Kidney (tissue), 14 donors: ENCODE results near the gene HOXB7. TPM values are rescaled to one million over a fixed set of nuclear protein-coding genes. Genes with fewer than 3 reads are reported as not detected.
A peak's percentile ranks its signal among the peaks of the same experiment; 100 is the strongest.

Source experiments
- DNase-seq, 5 donors: peaks; one replicate each; pipeline ENCODE4 v3.0.0-alpha.2; 2013 to 2020
- FAIRE-seq: peaks from 2 replicates; lab custom pipeline; 2012; peaks lifted over from hg19 to GRCh38; lab: Jason Lieb, UNC
- H3K27ac ChIP-seq, 2 donors: one replicate each; pipeline ENCODE4 v1.7.0; 2013; ENCODE audit warnings: low read depth in 2 of 2, low read length in 2 of 2, inconsistent platforms in 1 of 2
- H3K27me3 ChIP-seq: one replicate; pipeline ENCODE4 v1.7.1; 2013; ENCODE audit warnings: low read length, inconsistent platforms; ENCODE audit not compliant: control insufficient read depth, insufficient read depth
- H3K36me3 ChIP-seq, 3 donors: one replicate each; pipeline versions ENCODE4 v1.7.0 to v1.7.1; 2013; ENCODE audit warnings: low read length in 3 of 3, control low read depth in 1 of 3, inconsistent platforms in 1 of 3; ENCODE audit not compliant: insufficient read depth in 3 of 3, control insufficient read depth in 2 of 3
- H3K4me1 ChIP-seq, 3 donors: one replicate each; pipeline versions ENCODE4 v1.7.0 to v1.7.1; 2013; ENCODE audit warnings: low read length in 3 of 3, inconsistent platforms in 1 of 3, low read depth in 1 of 3; ENCODE audit not compliant: control insufficient read depth in 2 of 3, insufficient read depth in 2 of 3
- H3K4me3 ChIP-seq, 3 donors: one replicate each; pipeline versions ENCODE4 v1.7.0 to v1.8.1; 2013; ENCODE audit warnings: low read length in 3 of 3, control low read depth in 1 of 3, inconsistent platforms in 1 of 3
- H3K9ac ChIP-seq, 3 donors: one replicate each; pipeline versions ENCODE4 v1.7.0 to v1.7.1; 2013; ENCODE audit warnings: low read length in 3 of 3, control low read depth in 1 of 3, inconsistent platforms in 1 of 3
- H3K9me3 ChIP-seq, 3 donors: one replicate each; pipeline versions ENCODE4 v1.7.0 to v1.7.1; 2013; ENCODE audit warnings: low read length in 3 of 3, control low read depth in 1 of 3, inconsistent platforms in 1 of 3; ENCODE audit not compliant: control insufficient read depth in 2 of 3, insufficient read depth in 1 of 3
- intact Hi-C: fragments of 100-400 bp; cut with DNase I; formaldehyde crosslinking; loops from one replicate; pipeline ENCODE4 v1.11.1; 2022
- polyA plus RNA-seq: library from polyadenylated mRNA; stranded (reverse); fragments of 350-450 nt; fragmentation: Illumina TruSeq; extraction: RNeasy Lipid Tissue Mini Kit (QIAGEN cat#74804); gene quantifications from one replicate; pipeline ENCODE4 v1.2.3, GENCODE V29; 2014; ENCODE audit warnings: low read depth, low replicate concordance; ENCODE audit not compliant: insufficient read depth
- total RNA-seq: library from RNA; stranded (reverse); fragmentation: NEBNext Ultra II Directional; extraction: Animal tissue kit (Norgen Biotek cat#: 25700); gene quantifications from one replicate; pipeline ENCODE4 v1.2.1, GENCODE V29; 2021
- TF ChIP-seq, protein P1 (sequence below): IDR thresholded peaks from 3 replicates; pipeline ENCODE4 v1.5.1; 2012; ENCODE audit warnings: mild to moderate bottlenecking, moderate library complexity, borderline replicate concordance; ENCODE audit not compliant: insufficient read depth; ENCODE audit errors: extremely low read depth
- donor health status: control.
- donor health status: control.
- donor health status: control.
- donor health status: control.
- donor health status: control.
- donor health status: DM: yes; HTN: yes; CAD: no.
- donor health status: Normal renal cell carcinoma (clear cell type).

The HOXB7 gene
- total and polyA plus RNA-seq, 2 donors from 2014 or later = 45.4 to 49.6 TPM

DNA sequence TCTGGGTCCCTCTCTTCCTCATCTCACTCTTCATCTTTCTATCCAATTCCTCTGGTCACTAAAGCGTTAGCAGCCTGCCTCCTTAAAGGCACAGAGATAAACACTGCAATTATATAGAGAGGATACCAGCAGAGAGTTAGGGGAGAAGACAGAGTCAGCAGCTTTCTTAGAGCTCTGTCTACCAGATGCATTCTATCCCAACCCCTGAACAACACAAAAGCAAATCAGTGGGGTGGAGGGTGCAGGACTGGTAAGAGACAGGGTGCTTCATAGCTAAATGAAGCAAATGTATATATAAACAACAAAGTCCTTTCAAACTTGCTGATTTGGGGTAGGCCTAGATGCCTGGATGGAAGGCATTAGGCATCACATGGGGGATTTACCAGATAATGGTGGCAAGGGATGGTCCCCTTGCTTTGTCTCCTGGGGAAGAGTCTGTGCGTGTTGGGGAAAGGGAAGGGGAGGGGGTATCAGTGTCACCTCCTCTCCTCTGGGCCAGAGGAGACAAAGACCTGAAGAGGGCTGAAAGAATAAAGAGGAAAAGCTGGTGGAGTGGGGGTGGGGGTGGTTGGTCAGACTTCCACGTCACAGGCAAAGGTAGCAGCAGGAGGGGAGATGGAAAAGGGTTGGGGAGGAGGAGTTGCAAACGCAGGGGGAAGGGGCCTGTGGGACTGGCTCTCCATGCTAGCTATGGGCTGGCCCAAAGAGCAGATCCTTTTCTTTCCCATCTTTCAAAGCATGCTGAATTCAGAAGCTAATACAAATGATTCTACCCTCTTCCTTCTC, 44.7 kb downstream of the HOXB7 start:
- DNase-seq = no peak
- H3K9me3 ChIP-seq = no peaks in the 10 kb centered on the region
- FAIRE-seq = no peak
- peak overlapping the region in 1 of 3 donors; percentile 65 for H3K9ac ChIP-seq
- peaks cover 2 to 8% (median 5%) of the 10 kb centered on the region in 3 donors for H3K36me3 ChIP-seq
- peaks cover 34 to 56% (median 45%) of the 10 kb centered on the region in 3 donors for H3K4me1 ChIP-seq
- H3K4me3 ChIP-seq = no peak overlapping the region
- TF ChIP-seq, protein P1, sequence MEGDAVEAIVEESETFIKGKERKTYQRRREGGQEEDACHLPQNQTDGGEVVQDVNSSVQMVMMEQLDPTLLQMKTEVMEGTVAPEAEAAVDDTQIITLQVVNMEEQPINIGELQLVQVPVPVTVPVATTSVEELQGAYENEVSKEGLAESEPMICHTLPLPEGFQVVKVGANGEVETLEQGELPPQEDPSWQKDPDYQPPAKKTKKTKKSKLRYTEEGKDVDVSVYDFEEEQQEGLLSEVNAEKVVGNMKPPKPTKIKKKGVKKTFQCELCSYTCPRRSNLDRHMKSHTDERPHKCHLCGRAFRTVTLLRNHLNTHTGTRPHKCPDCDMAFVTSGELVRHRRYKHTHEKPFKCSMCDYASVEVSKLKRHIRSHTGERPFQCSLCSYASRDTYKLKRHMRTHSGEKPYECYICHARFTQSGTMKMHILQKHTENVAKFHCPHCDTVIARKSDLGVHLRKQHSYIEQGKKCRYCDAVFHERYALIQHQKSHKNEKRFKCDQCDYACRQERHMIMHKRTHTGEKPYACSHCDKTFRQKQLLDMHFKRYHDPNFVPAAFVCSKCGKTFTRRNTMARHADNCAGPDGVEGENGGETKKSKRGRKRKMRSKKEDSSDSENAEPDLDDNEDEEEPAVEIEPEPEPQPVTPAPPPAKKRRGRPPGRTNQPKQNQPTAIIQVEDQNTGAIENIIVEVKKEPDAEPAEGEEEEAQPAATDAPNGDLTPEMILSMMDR = no peak
- H3K27ac ChIP-seq = peak overlapping the region; percentile 68 to 77
- intact Hi-C loops = no loop called here
- no peaks in the 10 kb centered on the region for H3K27me3 ChIP-seq

DNA sequence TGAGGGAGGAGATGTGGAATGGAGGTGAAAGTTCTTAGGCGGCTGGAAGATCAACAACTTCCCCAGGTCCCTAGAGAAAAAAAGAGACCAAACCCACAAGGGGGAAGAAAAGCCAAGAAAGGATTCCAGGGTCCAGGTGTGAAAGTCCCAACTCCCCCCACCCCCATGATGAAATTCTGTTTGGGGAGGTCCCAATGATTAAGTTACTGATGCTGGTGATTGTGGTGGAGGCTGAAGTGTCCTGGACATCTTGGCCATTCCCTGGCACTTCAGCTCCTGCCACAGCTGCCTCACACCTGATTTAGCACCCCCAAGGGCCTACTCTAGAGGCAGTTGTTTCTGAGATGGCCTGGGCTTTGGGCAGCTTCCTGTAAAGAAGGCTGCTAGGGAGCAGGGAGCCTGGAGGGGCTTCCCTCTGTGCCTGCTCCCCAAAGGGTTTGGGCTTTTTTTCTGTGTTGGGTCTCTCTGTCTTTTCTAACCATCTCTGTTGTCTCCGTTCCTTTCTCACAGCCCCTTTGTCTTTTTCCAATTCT, 45.7 kb downstream of the HOXB7 start:
- Histone ChIP-seq H3K27me3 (no peaks in the 10 kb centered on the region), H3K9ac (peak overlapping the region in 1 of 3 donors; percentile 65), H3K9me3 (no peaks in the 10 kb centered on the region), H3K4me3 (peak overlapping the region in 2 of 3 donors; percentile 39 to 45), H3K36me3 (peaks cover 2 to 8% (median 5%) of the 10 kb centered on the region in 3 donors), H3K27ac (peak overlapping the region; percentile 19 to 77), H3K4me1 (peaks cover 41 to 62% (median 51%) of the 10 kb centered on the region in 3 donors)
- no peak for FAIRE-seq
- intact Hi-C loops = no loop called here
- DNase-seq = no peak
- TF ChIP-seq, protein P1 = no peak

GRCh38 chr17:48564188-48565021, 46.4 kb downstream of the HOXB7 start:
- H3K4me1 ChIP-seq = peaks cover 41 to 62% (median 56%) of the 10 kb centered on the region in 3 donors
- H3K9ac ChIP-seq = peak overlapping the region in 2 of 3 donors; percentile 61 to 65
- peak overlapping the region; percentile 39 to 54 (median 45) for H3K4me3 ChIP-seq
- TF ChIP-seq, protein P1 = no peak
- H3K9me3 ChIP-seq = no peaks in the 10 kb centered on the region
- H3K27ac ChIP-seq = peak overlapping the region; percentile 77 to 78
- intact Hi-C loops = no loop called here
- H3K36me3 ChIP-seq = peaks cover 2 to 8% (median 5%) of the 10 kb centered on the region in 3 donors
- DNase-seq (peak in 2 of 5 donors; percentile 53 to 79), FAIRE-seq (no peak)
- no peaks in the 10 kb centered on the region for H3K27me3 ChIP-seq
